GM21367 (cell line): ENCODE measurements around the gene CTLA4.
"Not testable (repeated sequence)": the region's sequence is repeated elsewhere in the genome, so short reads cannot be mapped to it uniquely, and the experiment has no call there.

Source experiments
- ATAC-seq: cut with Tn5 transposase; IDR thresholded peaks from one replicate; pipeline ENCODE4 v1.9.1; 2021; ENCODE audit not compliant: unreplicated experiment

Gene CTLA4

GRCh38 chr2:203855274-203855673, 12.3 kb upstream of the CTLA4 start:
- ATAC-seq, result no peak

- ATAC-seq, result no peak
These were observed 9.9 kb upstream of the CTLA4 start for GRCh38 chr2:203857656-203858055.

- ATAC-seq, result no peak
These were observed 9.4 kb upstream of the CTLA4 start for GRCh38 chr2:203858176-203858575.

DNA sequence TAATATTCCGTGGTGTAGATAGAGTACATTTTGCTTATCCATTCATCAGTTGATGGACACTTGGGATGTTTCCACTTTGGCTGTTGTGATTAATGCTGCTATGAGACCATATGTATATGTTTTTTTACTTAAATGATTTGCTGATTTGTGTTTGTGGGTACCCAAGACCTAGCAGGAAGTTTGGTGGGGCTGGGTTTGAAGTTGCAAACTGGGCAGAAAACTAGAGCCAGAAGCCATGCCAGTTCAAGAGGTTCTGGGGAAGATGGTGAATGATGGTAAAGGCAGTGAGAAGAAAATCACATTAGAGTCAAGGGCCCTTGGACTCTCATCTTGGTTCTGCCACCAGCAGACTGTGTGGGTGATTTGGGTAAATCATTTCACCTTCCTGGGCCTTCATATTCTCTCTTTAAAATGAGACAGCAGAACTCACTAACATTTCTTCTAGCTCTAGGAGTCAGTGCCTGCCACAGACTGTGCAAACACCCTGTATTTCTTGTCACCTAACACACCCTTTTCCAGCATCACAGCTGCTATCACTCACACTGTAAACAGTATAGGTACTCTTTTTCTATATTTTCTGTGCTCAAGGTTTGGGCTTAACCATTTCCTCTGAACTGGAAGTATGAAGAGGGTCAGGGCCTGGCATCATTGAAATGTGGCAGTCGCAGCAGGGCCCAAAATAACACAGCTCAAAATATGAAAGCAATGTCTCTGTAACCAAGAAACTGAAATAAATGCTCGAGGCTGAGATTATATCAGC, 8.4 kb upstream of the CTLA4 start:
- ATAC-seq, result no peak

GRCh38 chr2:203861197-203861596, 6.4 kb upstream of the CTLA4 start:
- no peak for ATAC-seq

DNA sequence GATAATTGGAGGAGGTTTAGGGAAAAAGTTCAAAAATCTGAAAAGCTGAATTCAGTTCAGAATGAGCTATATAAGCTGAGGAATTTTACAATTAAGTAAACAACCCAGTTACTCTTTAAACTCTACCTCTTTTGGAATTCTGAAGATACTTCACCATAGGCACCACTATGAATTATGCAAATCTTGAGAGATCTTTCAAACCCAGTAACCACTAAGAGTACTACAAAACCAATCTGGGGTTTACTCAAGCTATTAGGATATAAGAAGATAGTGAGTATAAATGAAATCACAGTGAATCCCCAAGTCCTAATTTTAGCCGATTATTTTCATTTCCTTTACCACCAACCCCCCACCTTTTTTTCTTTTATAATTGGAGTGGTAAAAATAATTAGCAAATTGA, 6.0 kb upstream of the CTLA4 start:
- no peak for ATAC-seq

DNA sequence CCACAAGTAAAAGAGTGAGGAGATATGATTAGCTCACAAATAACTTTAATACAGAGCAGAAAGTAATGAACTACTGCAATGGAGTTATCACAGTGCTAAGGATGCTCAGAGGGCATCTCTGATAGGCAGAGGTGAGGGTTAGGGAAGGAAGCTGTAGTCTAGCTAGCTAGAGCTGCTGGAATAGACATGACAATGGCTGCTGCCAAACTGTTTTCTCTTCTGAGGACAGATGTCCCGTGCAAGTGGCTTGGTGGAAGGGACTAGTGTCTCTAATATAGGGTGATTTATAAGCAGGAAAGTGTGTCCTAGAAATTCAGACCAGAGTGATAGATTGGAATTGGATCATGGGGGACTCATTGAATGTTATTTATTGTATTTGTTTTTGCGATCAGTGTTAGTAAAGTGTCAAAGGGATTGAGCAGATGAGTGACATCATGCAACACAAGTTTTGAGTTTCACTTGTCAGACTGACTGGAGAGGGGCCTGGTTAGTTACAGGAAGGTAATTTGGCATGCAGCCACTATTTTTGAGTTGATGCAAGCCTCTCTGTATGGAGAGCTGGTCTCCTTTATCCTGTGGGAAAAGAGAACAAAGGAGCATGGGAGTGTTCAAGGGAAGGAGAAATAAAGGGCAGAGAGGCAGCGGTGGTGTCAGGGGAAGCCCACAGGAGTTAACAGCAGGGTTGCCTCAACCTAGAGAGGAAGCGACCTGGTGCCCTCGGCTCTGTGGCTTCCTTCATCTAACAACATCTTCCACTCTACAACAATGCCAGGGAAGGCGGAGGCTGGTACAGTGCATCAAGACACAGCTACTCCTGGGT, 1.9 kb downstream of the CTLA4 start:
- ATAC-seq, result no peak

DNA sequence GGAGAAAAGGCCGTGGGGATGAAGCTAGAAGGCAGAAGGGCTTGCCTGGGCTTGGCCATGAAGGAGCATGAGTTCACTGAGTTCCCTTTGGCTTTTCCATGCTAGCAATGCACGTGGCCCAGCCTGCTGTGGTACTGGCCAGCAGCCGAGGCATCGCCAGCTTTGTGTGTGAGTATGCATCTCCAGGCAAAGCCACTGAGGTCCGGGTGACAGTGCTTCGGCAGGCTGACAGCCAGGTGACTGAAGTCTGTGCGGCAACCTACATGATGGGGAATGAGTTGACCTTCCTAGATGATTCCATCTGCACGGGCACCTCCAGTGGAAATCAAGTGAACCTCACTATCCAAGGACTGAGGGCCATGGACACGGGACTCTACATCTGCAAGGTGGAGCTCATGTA, 2.9 kb downstream of the CTLA4 start:
- ATAC-seq, result no peak

DNA sequence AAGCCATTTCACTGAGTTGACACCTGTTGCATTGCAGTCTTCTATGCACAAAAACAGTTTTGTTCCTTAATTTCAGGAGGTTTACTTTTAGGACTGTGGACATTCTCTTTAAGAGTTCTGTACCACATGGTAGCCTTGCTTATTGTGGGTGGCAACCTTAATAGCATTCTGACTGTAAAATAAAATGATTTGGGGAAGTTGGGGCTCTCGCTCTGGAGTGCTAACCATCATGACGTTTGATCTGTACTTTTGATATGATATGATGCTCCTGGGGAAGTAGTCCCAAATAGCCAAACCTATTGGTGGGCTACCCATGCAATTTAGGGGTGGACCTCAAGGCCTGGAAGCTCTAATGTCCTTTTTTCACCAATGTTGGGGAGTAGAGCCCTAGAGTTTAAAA, 3.4 kb downstream of the CTLA4 start:
- ATAC-seq, result no peak

DNA sequence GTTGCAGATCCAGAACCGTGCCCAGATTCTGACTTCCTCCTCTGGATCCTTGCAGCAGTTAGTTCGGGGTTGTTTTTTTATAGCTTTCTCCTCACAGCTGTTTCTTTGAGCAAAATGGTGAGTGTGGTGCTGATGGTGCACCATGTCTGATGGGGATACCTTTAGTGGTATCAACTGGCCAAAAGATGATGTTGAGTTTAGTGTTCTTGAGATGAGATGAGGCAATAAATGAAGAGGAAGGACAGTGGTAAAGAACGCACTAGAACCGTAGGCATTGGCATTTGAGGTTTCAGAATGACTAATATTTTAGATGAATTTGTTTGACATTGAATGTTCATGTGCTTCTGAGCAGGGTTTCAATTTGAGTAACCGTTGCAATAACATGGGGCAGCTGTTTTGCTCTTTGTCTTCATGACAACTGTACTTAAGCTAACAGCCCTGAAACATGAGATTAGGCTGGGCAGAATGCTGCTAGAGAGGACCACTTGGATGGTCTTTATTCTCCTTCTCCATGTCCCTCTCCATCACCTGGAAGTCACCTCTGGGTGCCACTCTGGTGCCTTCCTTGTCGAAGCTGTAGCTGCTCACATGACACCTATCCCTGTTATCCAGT, 3.9 kb downstream of the CTLA4 start:
- peak; percentile 93 for ATAC-seq

DNA sequence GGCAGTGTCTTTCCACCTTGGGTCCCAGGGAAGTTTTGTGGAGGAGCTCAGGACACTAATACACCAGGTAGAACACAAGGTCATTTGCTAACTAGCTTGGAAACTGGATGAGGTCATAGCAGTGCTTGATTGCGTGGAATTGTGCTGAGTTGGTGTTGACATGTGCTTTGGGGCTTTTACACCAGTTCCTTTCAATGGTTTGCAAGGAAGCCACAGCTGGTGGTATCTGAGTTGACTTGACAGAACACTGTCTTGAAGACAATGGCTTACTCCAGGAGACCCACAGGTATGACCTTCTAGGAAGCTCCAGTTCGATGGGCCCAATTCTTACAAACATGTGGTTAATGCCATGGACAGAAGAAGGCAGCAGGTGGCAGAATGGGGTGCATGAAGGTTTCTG, 5.9 kb downstream of the CTLA4 start:
- no peak for ATAC-seq

GRCh38 chr2:203873921-203874631, 6.5 kb downstream of the CTLA4 start:
- no peak for ATAC-seq

GRCh38 chr2:203875471-203875870, 7.9 kb downstream of the CTLA4 start:
- no peak for ATAC-seq

- no peak for ATAC-seq
These were observed 8.8 kb downstream of the CTLA4 start for GRCh38 chr2:203876328-203876727.

DNA sequence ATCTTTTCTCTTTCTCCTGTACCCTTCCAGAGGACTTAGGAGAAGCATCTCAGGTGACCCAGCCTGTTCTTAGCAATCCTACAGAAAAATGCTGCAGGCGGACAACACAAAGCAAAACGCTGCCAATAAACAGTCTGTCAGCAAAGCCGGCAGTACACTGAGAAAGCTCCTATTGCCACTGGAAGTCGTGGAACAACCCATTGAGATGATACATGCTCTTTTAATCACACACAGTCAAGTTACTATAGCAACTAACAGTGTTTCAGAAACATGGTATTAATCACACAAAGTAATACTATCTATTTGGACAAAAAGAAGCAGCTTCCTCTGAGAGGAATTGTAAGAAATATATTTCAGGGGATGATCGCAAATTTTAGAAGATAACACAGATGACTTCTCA, 10.5 kb downstream of the CTLA4 start:
- no peak for ATAC-seq

GRCh38 chr2:203880557-203881125, 13.1 kb downstream of the CTLA4 start:
- ATAC-seq, result no peak

GRCh38 chr2:203881185-203881584, 13.6 kb downstream of the CTLA4 start:
- not testable (repeated sequence) for ATAC-seq

- ATAC-seq, result no peak
These were observed 15.0 kb downstream of the CTLA4 start for GRCh38 chr2:203882551-203882950.

DNA sequence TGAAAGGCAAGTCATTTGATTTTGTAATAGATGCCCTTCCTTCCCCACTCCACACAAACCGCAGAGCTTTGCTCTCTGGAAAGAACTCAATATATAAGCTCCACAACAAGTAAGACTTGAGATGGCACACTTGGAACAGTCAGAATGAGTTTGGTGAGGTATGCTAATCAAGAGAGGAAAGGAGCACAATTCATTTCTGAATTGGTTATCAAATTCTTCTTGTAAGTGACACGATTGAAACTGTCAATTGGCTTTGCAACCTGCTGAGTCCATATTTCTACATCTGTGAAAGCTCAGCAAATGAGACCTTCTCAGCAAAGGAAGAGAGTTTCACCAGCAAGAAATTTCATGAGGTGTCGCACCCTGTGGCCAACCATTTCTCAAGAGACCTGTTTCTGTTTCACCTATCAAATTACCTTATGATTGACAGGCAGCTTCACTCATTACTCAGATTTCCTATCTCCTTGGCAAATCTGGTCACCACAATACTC, 19.1 kb downstream of the CTLA4 start:
- no peak for ATAC-seq

DNA sequence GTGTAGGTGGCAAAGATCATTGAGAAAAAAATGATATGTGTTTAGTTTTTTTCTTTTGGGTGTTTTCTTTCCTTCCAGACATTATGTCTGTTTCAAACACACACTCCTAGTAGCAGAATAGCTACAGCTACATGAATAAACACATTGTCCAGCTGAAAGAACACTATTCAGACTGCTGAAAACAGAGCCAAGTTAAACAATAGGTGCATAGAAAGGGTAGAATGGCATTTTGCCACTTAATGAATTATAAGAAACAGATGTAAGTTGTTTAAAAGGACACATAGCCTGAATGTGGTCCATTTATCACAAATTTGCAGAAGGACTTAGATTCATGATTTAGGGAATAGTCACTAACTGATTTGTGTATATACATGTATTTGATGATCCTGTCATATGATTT, 20.1 kb downstream of the CTLA4 start:
- ATAC-seq, result no peak

GRCh38 chr2:203889542-203889941, 22.0 kb downstream of the CTLA4 start:
- no peak for ATAC-seq
